IMR-90 (cell line): ENCODE measurements around the gene CYFIP2. TPM values are rescaled to one million over a fixed set of nuclear protein-coding genes. Genes with fewer than 3 reads are reported as not detected.

Experiments used
- ATAC-seq: fragments of 200-7000 bp; cut with Tn5 transposase; 2 replicates; pipeline ENCODE4 v1.9.1; 2020; ENCODE audit warnings: low read depth, mild to moderate bottlenecking, moderate library complexity
- BruUV-seq: library from RNA; stranded (reverse); fragments of 400-500 nt; replicated peaks from 2 replicates; lab custom pipeline; 2021; lab: Mats Ljungman, UMichigan
- CTCF ChIA-PET: fragments of 300-600 bp; formaldehyde crosslinking; extraction: SDS; loops from one replicate; lab custom pipeline; 2021; ENCODE audit warnings: antibody characterized with exemption; lab: Yijun Ruan, JAX
- POLR2A ChIA-PET: fragments of 300-600 bp; sonication (Branson Sonifier 250); formaldehyde crosslinking; loops from one replicate; lab custom pipeline; 2022; ENCODE audit warnings: antibody characterized with exemption; ENCODE audit not compliant: unreplicated experiment; lab: Charles Lee
- DNase-seq: peaks from one replicate; pipeline ENCODE4 v3.0.0; 2013
- H2AFZ ChIP-seq: replicated peaks from 2 replicates; pipeline ENCODE3; 2013; ENCODE audit warnings: low read length, mild to moderate bottlenecking; ENCODE audit not compliant: poor library complexity
- H2AK5ac ChIP-seq: 2 replicates; pipeline ENCODE4 v1.6.1; 2013; ENCODE audit warnings: low read depth, low read length, inconsistent platforms
- H2AK9ac ChIP-seq: replicated peaks from 2 replicates; pipeline ENCODE3; 2013; ENCODE audit warnings: mild to moderate bottlenecking, low read depth, low read length, moderate library complexity; ENCODE audit not compliant: poor library complexity
- H2BK120ac ChIP-seq: 2 replicates; pipeline ENCODE4 v1.6.1; 2013; ENCODE audit warnings: low read depth, low read length, inconsistent platforms
- H2BK15ac ChIP-seq: 3 replicates; pipeline ENCODE4 v1.6.1; 2013; ENCODE audit warnings: low read depth, low read length, inconsistent platforms
- H2BK20ac ChIP-seq: 2 replicates; pipeline ENCODE4 v1.6.1; 2013; ENCODE audit warnings: low read depth, mild to moderate bottlenecking, inconsistent platforms, low read length, moderate library complexity
- H2BK5ac ChIP-seq: 2 replicates; pipeline ENCODE4 v1.6.1; 2013; ENCODE audit warnings: mild to moderate bottlenecking, low read depth, low read length, inconsistent platforms; ENCODE audit not compliant: poor library complexity, severe bottlenecking
- H3K14ac ChIP-seq: replicated peaks from 2 replicates; pipeline ENCODE4 v1.6.1; 2013; ENCODE audit warnings: low read depth, low read length, inconsistent platforms
- H3K18ac ChIP-seq: 2 replicates; pipeline ENCODE4 v1.6.1; 2013; ENCODE audit warnings: low read depth, low read length, control low read depth
- H3K23ac ChIP-seq: 2 replicates; pipeline ENCODE4 v1.6.1; 2013; ENCODE audit warnings: low read depth, low read length, inconsistent platforms
- H3K27ac ChIP-seq: 2 replicates; pipeline ENCODE4 v1.5.1; 2013; ENCODE audit warnings: mild to moderate bottlenecking, control low read depth, low read length; ENCODE audit not compliant: insufficient read depth
- H3K27me3 ChIP-seq: 2 replicates; pipeline ENCODE4 v1.6.1; 2013; ENCODE audit warnings: low read length; ENCODE audit not compliant: control insufficient read depth, insufficient read depth
- H3K36me3 ChIP-seq: 2 replicates; pipeline ENCODE4 v1.6.1; 2013; ENCODE audit warnings: low read length, mixed read lengths; ENCODE audit not compliant: control insufficient read depth, insufficient read depth
- H3K4ac ChIP-seq: 2 replicates; pipeline ENCODE4 v1.6.1; 2013; ENCODE audit warnings: low read depth, low read length, inconsistent platforms
- H3K4me1 ChIP-seq: 2 replicates; pipeline ENCODE4 v1.6.1; 2013; ENCODE audit warnings: low read length, mixed read lengths; ENCODE audit not compliant: control insufficient read depth, insufficient read depth
- H3K4me2 ChIP-seq: 2 replicates; pipeline ENCODE4 v1.6.1; 2013; ENCODE audit warnings: low read depth, mild to moderate bottlenecking, control low read depth, low read length, moderate library complexity
- H3K4me3 ChIP-seq: 2 replicates; pipeline ENCODE4 v1.5.1; 2013; ENCODE audit warnings: low read depth, mild to moderate bottlenecking, control low read depth, low read length, moderate library complexity; ENCODE audit not compliant: insufficient read depth
- H3K56ac ChIP-seq: 2 replicates; pipeline ENCODE4 v1.6.1; 2013; ENCODE audit warnings: low read length, inconsistent platforms; ENCODE audit not compliant: insufficient read depth; ENCODE audit errors: extremely low read depth
- H3K79me1 ChIP-seq, 2 experiments: 2 replicates each; pipeline ENCODE4 v1.6.1; 2013; ENCODE audit warnings: low read length in 2 of 2, inconsistent platforms in 1 of 2, low read depth in 1 of 2
- H3K9ac ChIP-seq: 2 replicates; pipeline ENCODE4 v1.6.1; 2013; ENCODE audit warnings: low read depth, low read length, control low read depth
- H3K9me1 ChIP-seq: 2 replicates; pipeline ENCODE4 v1.6.1; 2013; ENCODE audit warnings: low read length, inconsistent platforms; ENCODE audit not compliant: insufficient read depth
- H3K9me3 ChIP-seq: 2 replicates; pipeline ENCODE4 v1.6.1; 2013; ENCODE audit warnings: low read length; ENCODE audit not compliant: control insufficient read depth, insufficient read depth
- H4K20me1 ChIP-seq: 2 replicates; pipeline ENCODE4 v1.6.1; 2013; ENCODE audit warnings: low read length, inconsistent platforms; ENCODE audit not compliant: insufficient read depth
- H4K5ac ChIP-seq: 2 replicates; pipeline ENCODE4 v1.6.1; 2013; ENCODE audit warnings: mild to moderate bottlenecking, low read depth, low read length, control low read depth
- H4K8ac ChIP-seq, 2 experiments: 2 replicates each; pipeline ENCODE4 v1.6.1; 2013; ENCODE audit warnings: low read depth in 2 of 2, low read length in 2 of 2, control low read depth in 1 of 2, inconsistent platforms in 1 of 2
- H4K91ac ChIP-seq: 2 replicates; pipeline ENCODE4 v1.6.1; 2013; ENCODE audit warnings: low read depth, low read length, inconsistent platforms; ENCODE audit not compliant: insufficient read depth
- BHLHE40 ChIP-seq: fragments of 150-350 bp; IDR thresholded peaks from 2 replicates; pipeline ENCODE4 v1.6.1; 2016; ENCODE audit warnings: mild to moderate bottlenecking, low read depth, low read length
- CEBPB ChIP-seq: IDR thresholded peaks from 2 replicates; pipeline ENCODE4 v1.6.1; 2012; ENCODE audit warnings: low read depth, low read length, improper control_type of control experiment
- CHD1 ChIP-seq: IDR thresholded peaks from 2 replicates; pipeline ENCODE4 v1.6.1; 2012; ENCODE audit warnings: low read depth, low read length, improper control_type of control experiment
- CTCF ChIP-seq: conservative IDR thresholded peaks from 2 replicates; pipeline ENCODE4 v1.5.1; 2012; ENCODE audit warnings: mild to moderate bottlenecking, low read depth, low read length, improper control_type of control experiment
- FOS ChIP-seq: fragments of 150-350 bp; IDR thresholded peaks from 2 replicates; pipeline ENCODE4 v1.6.1; 2016; ENCODE audit warnings: low read depth, low read length
- MAFK ChIP-seq: IDR thresholded peaks from 2 replicates; pipeline ENCODE4 v1.6.1; 2012; ENCODE audit warnings: low read depth, low read length, improper control_type of control experiment
- MAZ ChIP-seq: IDR thresholded peaks from 2 replicates; pipeline ENCODE4 v1.6.1; 2012; ENCODE audit warnings: low read depth, mild to moderate bottlenecking, low read length, improper control_type of control experiment, moderate library complexity, borderline replicate concordance
- MXI1 ChIP-seq: IDR thresholded peaks from 2 replicates; pipeline ENCODE4 v1.6.1; 2012; ENCODE audit warnings: low read depth, mild to moderate bottlenecking, low read length, moderate library complexity, borderline replicate concordance
- NFE2L2 ChIP-seq: fragments of 150-350 bp; IDR thresholded peaks from 2 replicates; pipeline ENCODE4 v1.6.1; 2016; ENCODE audit warnings: low read depth, mild to moderate bottlenecking, low read length
- POLR2A ChIP-seq: IDR thresholded peaks from 2 replicates; pipeline ENCODE4 v1.6.1; 2012; ENCODE audit warnings: mild to moderate bottlenecking, low read depth, low read length
- RAD21 ChIP-seq: IDR thresholded peaks from 2 replicates; pipeline ENCODE4 v1.6.1; 2012; ENCODE audit warnings: low read length, improper control_type of control experiment
- RCOR1 ChIP-seq: IDR thresholded peaks from 2 replicates; pipeline ENCODE4 v1.6.1; 2012; ENCODE audit warnings: mild to moderate bottlenecking, low read length, improper control_type of control experiment; ENCODE audit not compliant: insufficient replicate concordance
- RFX5 ChIP-seq: IDR thresholded peaks from 2 replicates; pipeline ENCODE4 v1.8.0; 2012; ENCODE audit warnings: low read depth, mild to moderate bottlenecking, low read length, moderate library complexity
- SMC3 ChIP-seq: fragments of 150-350 bp; IDR thresholded peaks from 2 replicates; pipeline ENCODE4 v1.6.1; 2016; ENCODE audit warnings: low read depth, mild to moderate bottlenecking, antibody characterized with exemption, low read length, moderate library complexity
- USF2 ChIP-seq: fragments of 150-350 bp; IDR thresholded peaks from 2 replicates; pipeline ENCODE4 v1.6.1; 2017; ENCODE audit warnings: mild to moderate bottlenecking, antibody characterized with exemption, low read length, low read depth
- WGBS, 2 experiments: methylation state at CpG; one replicate each; pipeline versions ENCODE4 v1.1.5 to v1.1.7; 2013; ENCODE audit warnings: missing lambda C conversion rate in 2 of 2; ENCODE audit not compliant: insufficient read length in 1 of 2; ENCODE audit errors: extremely low coverage in 2 of 2; 5-methylcytosine and 5-hydroxymethylcytosine counted together
- dilution Hi-C: fragments of 300-500 bp; cut with HindIII; formaldehyde crosslinking; loops from one replicate; pipeline ENCODE4 v1.14.3; 2018; ENCODE audit warnings: low sequenced_read_pairs; ENCODE audit not compliant: unreplicated experiment
- in situ Hi-C: fragments of 300-500 bp; cut with MboI; formaldehyde crosslinking; loops from 3 replicates; pipeline ENCODE4 v1.14.3; 2019; ENCODE audit warnings: low sequenced_read_pairs, inconsistent platforms, mixed read lengths
- intact Hi-C: fragments of 100-400 bp; cut with micrococcal nuclease; formaldehyde crosslinking; loops from 2 replicates; pipeline ENCODE4 v1.10.0; 2022
- polyA plus RNA-seq, 3 experiments: library from polyadenylated mRNA; depleted of rRNA; stranded (reverse); fragments of >200 nt; gene quantifications; 2 replicates each; pipeline ENCODE4 v1.2.3, GENCODE V29; 2012; ENCODE audit warnings: low replicate concordance in 1 of 3
- total RNA-seq: library from RNA; depleted of rRNA; stranded (reverse); fragments of >200 nt; gene quantifications from 2 replicates; pipeline ENCODE4 v1.2.3, GENCODE V29; 2012
- TF ChIP-seq, protein P1 (sequence below): fragments of 150-350 bp; IDR thresholded peaks from 2 replicates; pipeline ENCODE4 v1.6.1; 2016; ENCODE audit warnings: low read depth, mild to moderate bottlenecking, low read length, moderate library complexity, borderline replicate concordance

CYFIP2 gene
- total and polyA plus RNA-seq, 2 of the 4 experiments (the other 2 are of a cell fraction), result 6.8 to 13.4 TPM

DNA sequence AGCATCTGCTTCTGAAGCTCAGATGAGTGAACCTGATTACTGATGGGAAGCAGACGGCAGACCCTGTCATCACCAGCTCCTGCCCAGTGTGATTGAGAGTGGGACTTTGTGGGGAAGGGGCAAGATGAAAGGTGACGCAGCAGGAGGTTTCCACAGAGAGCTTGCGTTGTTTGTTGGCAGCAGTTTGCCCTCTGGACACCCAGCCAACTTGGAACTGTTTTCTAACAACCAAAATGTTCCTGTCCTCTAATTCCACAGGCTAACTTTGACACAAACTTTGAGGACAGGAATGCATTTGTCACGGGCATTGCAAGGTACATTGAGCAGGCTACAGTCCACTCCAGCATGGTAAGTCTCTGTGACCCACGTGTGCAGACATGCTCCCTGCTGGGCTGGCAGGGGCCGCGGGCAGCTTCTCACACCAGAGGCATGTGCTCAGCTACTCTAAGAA lies 20.9 kb downstream of the CYFIP2 start:
- in situ Hi-C loops, result no loop called here
- no peak for ATAC-seq

More for the DNA sequence above, 20.9 kb downstream of the CYFIP2 start:
- H3K4ac ChIP-seq, result no peak overlapping the region
- no peak overlapping the region for H3K4me2 ChIP-seq
- H3K9me3 ChIP-seq, result no peaks in the 10 kb centered on the region
- intact Hi-C loops, result no loop called here
- H2AK5ac ChIP-seq, result no peak overlapping the region
- DNase-seq, result no peak
- peaks cover 12% of the 10 kb centered on the region; the same call in 1 of the 2 replicates for H3K9me1 ChIP-seq
- H2BK20ac ChIP-seq, result no peak overlapping the region
- H3K18ac ChIP-seq, result no peak overlapping the region
- dilution Hi-C loops, result no loop called here
- H3K4me1 ChIP-seq, result peaks cover 4% of the 10 kb centered on the region; the same call in 1 of the 2 replicates
- H3K9ac ChIP-seq, result no peak overlapping the region
- WGBS, 2 experiments, result 58% methylated on average over 4 of the region's 7 CpGs; no CpG with 5 or more reads in 1 of the 2 experiments
- TF ChIP-seq CTCF (no peak), FOS (no peak), CHD1 (no peak), RCOR1 (no peak), CEBPB (no peak), RFX5 (no peak), POLR2A (no peak), SMC3 (no peak), USF2 (no peak), MXI1 (no peak), NFE2L2 (no peak), MAFK (no peak), MAZ (no peak), BHLHE40 (no peak), RAD21 (no peak)
- TF ChIP-seq, protein P1, sequence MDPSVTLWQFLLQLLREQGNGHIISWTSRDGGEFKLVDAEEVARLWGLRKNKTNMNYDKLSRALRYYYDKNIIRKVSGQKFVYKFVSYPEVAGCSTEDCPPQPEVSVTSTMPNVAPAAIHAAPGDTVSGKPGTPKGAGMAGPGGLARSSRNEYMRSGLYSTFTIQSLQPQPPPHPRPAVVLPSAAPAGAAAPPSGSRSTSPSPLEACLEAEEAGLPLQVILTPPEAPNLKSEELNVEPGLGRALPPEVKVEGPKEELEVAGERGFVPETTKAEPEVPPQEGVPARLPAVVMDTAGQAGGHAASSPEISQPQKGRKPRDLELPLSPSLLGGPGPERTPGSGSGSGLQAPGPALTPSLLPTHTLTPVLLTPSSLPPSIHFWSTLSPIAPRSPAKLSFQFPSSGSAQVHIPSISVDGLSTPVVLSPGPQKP, result no peak
- H2BK15ac ChIP-seq, result no peak overlapping the region
- no peak overlapping the region for H4K91ac ChIP-seq
- ChIA-PET CTCF (no interaction called here), POLR2A (no interaction called here)
- H3K14ac ChIP-seq, result no peak overlapping the region
- no TSS peak for BruUV-seq
- H2AFZ ChIP-seq, result no peak overlapping the region
- no peak overlapping the region for H3K56ac ChIP-seq
- no peak overlapping the region for H2BK5ac ChIP-seq
- H2BK120ac ChIP-seq, result no peak overlapping the region
- H3K4me3 ChIP-seq, result no peak overlapping the region
- H3K23ac ChIP-seq, result no peak overlapping the region
- H3K79me1 ChIP-seq, result no peaks in the 10 kb centered on the region
- peaks cover 1% of the 10 kb centered on the region for H3K27me3 ChIP-seq
- no peak overlapping the region for H2AK9ac ChIP-seq
- H4K8ac ChIP-seq, result no peak overlapping the region
- no peak overlapping the region for H4K5ac ChIP-seq
- H4K20me1 ChIP-seq, result no peaks in the 10 kb centered on the region
- peaks cover 2% of the 10 kb centered on the region for H3K36me3 ChIP-seq
- H3K27ac ChIP-seq, result no peak overlapping the region
